OCI-M2 (cell line): Measurements from ENCODE around the gene RBM17.
"Not testable (repeated sequence)": the region's sequence is repeated elsewhere in the genome, so short reads cannot be mapped to it uniquely, and the experiment has no call there.

Source experiments
- DNase-seq: peaks from one replicate; lab custom pipeline; 2025; ENCODE audit not compliant: unreplicated experiment; lab: John Stamatoyannopoulos, UW

Gene RBM17

GRCh38 chr10:6077071-6077675 is 11.7 kb upstream of the RBM17 start:
- no peak for DNase-seq

GRCh38 chr10:6079044-6079443 is 9.8 kb upstream of the RBM17 start:
- DNase-seq, result no peak

GRCh38 chr10:6080417-6080973 is 8.3 kb upstream of the RBM17 start:
- DNase-seq, result no peak

GRCh38 chr10:6082496-6083395 is 6.1 kb upstream of the RBM17 start:
- DNase-seq, result no peak

GRCh38 chr10:6083523-6084475 is 5.0 kb upstream of the RBM17 start:
- no peak for DNase-seq

GRCh38 chr10:6086375-6087233 is 2.2 kb upstream of the RBM17 start:
- DNase-seq, result no peak

GRCh38 chr10:6089334-6090219 is 743 bp downstream of the RBM17 start:
- DNase-seq, result no peak

- no peak for DNase-seq
Observed at GRCh38 chr10:6091630-6092029, 2.8 kb downstream of the RBM17 start.

GRCh38 chr10:6092731-6093130 is 3.9 kb downstream of the RBM17 start:
- DNase-seq, result no peak

GRCh38 chr10:6095810-6096570 is 7.2 kb downstream of the RBM17 start:
- DNase-seq, result no peak

- no peak for DNase-seq
Observed at GRCh38 chr10:6097063-6097462, 8.2 kb downstream of the RBM17 start.

GRCh38 chr10:6098156-6098555 is 9.3 kb downstream of the RBM17 start:
- no peak for DNase-seq

GRCh38 chr10:6100370-6100769 is 11.5 kb downstream of the RBM17 start:
- DNase-seq, result no peak

GRCh38 chr10:6101181-6101580 is 12.3 kb downstream of the RBM17 start:
- no peak for DNase-seq

- DNase-seq, result no peak
Observed at GRCh38 chr10:6102128-6102527, 13.3 kb downstream of the RBM17 start.

- DNase-seq, result no peak
Observed at GRCh38 chr10:6103591-6103990, 14.8 kb downstream of the RBM17 start.

- not testable (repeated sequence) for DNase-seq
Observed at GRCh38 chr10:6107616-6108015, 18.8 kb downstream of the RBM17 start.

- no peak for DNase-seq
Observed at GRCh38 chr10:6108072-6108471, 19.2 kb downstream of the RBM17 start.
